Panc1 (cell line): Measurements from ENCODE around the gene TNNC1. TPM values are rescaled to one million over a fixed set of nuclear protein-coding genes. Genes with fewer than 3 reads are reported as not detected.

Source experiments
- ATAC-seq: fragments of 200-7000 bp; cut with Tn5 transposase; 2 replicates; pipeline ENCODE4 v1.9.1; 2020; ENCODE audit warnings: mild to moderate bottlenecking, moderate library complexity
- BruUV-seq: library from RNA; stranded (reverse); fragments of 400-500 nt; replicated peaks from 2 replicates; lab custom pipeline; 2021; lab: Mats Ljungman, UMichigan
- CTCF ChIA-PET: fragments of 300-600 bp; sonication (Branson Sonifier 250); formaldehyde crosslinking; loops from one replicate; lab custom pipeline; 2022; ENCODE audit warnings: antibody characterized with exemption; lab: Charles Lee
- POLR2A ChIA-PET: fragments of 300-600 bp; sonication (Branson Sonifier 250); formaldehyde crosslinking; loops from one replicate; lab custom pipeline; 2022; ENCODE audit warnings: antibody characterized with exemption; lab: Charles Lee
- DNase-seq: peaks from one replicate; pipeline ENCODE4 v3.0.0-alpha.2; 2010; ENCODE audit warnings: low read depth, low spot score
- H3K27ac ChIP-seq: 2 replicates; pipeline ENCODE4 v1.5.1; 2011; ENCODE audit warnings: mild to moderate bottlenecking, low read length, inconsistent platforms
- H3K27me3 ChIP-seq: fragments of 200-500 bp; sonication (Bioruptor generic); 2 replicates; pipeline ENCODE4 v1.6.0; 2014; ENCODE audit warnings: low read length, inconsistent platforms; ENCODE audit not compliant: control insufficient read depth, insufficient read depth
- H3K36me3 ChIP-seq: fragments of 200-500 bp; sonication (Bioruptor generic); 2 replicates; pipeline ENCODE4 v1.5.1; 2014; ENCODE audit warnings: inconsistent platforms, mild to moderate bottlenecking, low read length, moderate library complexity; ENCODE audit not compliant: control insufficient read depth, insufficient read depth
- H3K4me1 ChIP-seq: 2 replicates; pipeline ENCODE4 v1.5.1; 2011; ENCODE audit warnings: inconsistent platforms, mild to moderate bottlenecking, low read length, moderate library complexity; ENCODE audit not compliant: control insufficient read depth, insufficient read depth
- H3K4me3 ChIP-seq, 2 experiments: 2 replicates each; pipeline ENCODE4 v1.5.1; 2011 to 2012; ENCODE audit warnings: low read depth in 2 of 2, low read length in 2 of 2, mild to moderate bottlenecking in 2 of 2, inconsistent platforms in 1 of 2, moderate library complexity in 1 of 2
- H3K9me3 ChIP-seq: fragments of 200-500 bp; sonication (Bioruptor generic); 2 replicates; pipeline ENCODE4 v1.5.1; 2014; ENCODE audit warnings: low read depth, mild to moderate bottlenecking, inconsistent platforms, low read length, moderate library complexity; ENCODE audit not compliant: control insufficient read depth, insufficient read depth
- POLR2AphosphoS5 ChIP-seq: IDR thresholded peaks from 2 replicates; pipeline ENCODE4 v1.6.1; 2012; ENCODE audit warnings: mild to moderate bottlenecking, low read depth, low read length, moderate library complexity
- SIN3A ChIP-seq: IDR thresholded peaks from 2 replicates; pipeline ENCODE4 v1.6.1; 2012; ENCODE audit warnings: low read depth, mild to moderate bottlenecking, low read length, moderate library complexity, borderline replicate concordance; ENCODE audit not compliant: insufficient read depth
- TCF7L2 ChIP-seq: IDR thresholded peaks from 2 replicates; pipeline ENCODE4 v1.6.1; 2011; ENCODE audit warnings: mild to moderate bottlenecking, low read depth, low read length, inconsistent platforms
- in situ Hi-C: cut with HindIII; loops from 2 replicates; pipeline ENCODE4 v1.10.0; 2016; ENCODE audit warnings: low sequenced_read_pairs, low pct_unique_long_range_greater_than_20kb
- intact Hi-C: fragments of 100-400 bp; cut with micrococcal nuclease; formaldehyde crosslinking; loops from one replicate; pipeline ENCODE4 v1.10.0; 2022; ENCODE audit not compliant: unreplicated experiment
- total RNA-seq: library from RNA; stranded (reverse); gene quantifications from one replicate; pipeline ENCODE4 v1.2.1, GENCODE V29; 2021; ENCODE audit not compliant: unreplicated experiment
- TF ChIP-seq, protein P1 (sequence below): fragments of 450-650 bp; IDR thresholded peaks from 2 replicates; pipeline ENCODE4 v1.5.1; 2017; ENCODE audit warnings: mild to moderate bottlenecking
- TF ChIP-seq, protein P2 (sequence below), 2 experiments: IDR thresholded peaks; 2 replicates each; pipeline ENCODE4 v1.6.1; 2011 to 2012; ENCODE audit warnings: low read depth in 2 of 2, control low read depth in 1 of 2, low read length in 1 of 2, mild to moderate bottlenecking in 1 of 2, moderate library complexity in 1 of 2; ENCODE audit not compliant: insufficient read depth in 1 of 2

Gene TNNC1
- total RNA-seq, 1 experiment from 2014 or later, result 5.2 TPM

DNA sequence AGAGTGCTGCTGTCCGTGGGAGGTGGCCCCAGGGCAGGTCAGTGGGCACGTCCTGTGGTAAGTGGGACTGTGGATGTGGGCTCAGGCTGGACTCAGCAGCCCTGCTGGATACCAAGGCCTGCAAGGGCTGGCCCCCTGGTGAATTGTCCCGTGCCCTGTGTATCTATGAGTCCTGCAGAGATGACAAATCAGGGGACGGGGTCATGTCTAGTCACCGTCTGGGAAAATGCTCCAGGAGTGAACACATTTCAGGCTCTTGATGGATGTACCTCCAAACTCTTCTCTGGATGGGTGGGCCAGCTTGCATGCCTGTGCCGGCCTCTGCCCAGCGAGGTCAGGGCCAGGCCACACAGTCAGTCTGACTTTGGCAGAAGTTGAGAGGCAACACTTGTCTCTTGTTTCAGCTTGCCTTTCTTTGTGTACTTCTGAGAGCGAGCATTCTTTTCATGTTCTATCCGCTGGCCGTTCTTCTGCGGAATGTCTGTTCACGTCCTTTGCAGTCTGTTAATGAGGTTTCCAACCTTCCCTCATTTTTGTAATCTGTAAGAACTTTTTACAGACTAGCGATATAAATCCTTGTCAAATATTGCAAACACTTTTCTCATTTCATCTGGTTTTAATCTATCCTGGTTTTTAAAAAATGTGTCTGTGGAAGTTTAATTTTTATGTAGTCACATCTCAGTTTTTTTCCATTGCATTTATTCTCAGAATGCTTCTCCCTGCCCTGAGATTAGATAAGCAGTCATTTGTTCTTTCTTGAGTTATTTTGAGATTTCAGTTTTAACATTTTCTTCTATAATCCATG lies 29.9 kb upstream of the TNNC1 start:
- no peak for ATAC-seq
- ChIA-PET CTCF (no interaction called here), POLR2A (no interaction called here)

DNA sequence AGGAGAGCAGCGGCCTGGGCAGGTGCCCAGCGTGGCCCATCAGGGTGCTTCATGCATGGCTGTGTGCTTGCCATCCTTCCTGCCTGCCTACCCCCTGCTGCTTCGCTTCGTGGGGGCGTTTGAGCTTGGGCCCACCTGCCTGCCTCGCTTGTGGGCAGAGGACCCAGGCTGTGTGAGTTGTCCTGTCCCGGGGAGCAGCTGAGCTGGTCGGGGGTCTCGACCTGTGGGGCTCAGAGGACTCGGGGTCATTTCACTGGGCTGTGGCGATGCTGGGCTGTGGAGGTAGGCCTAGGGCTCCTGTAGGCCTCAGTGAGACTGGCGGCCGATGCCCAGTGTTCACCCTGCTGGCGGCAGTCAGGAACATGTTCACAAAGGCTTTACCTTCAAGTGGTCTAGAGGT lies 29.2 kb upstream of the TNNC1 start:
- intact Hi-C loops, result no loop called here
- TF ChIP-seq TCF7L2, result no peak
- TF ChIP-seq POLR2AphosphoS5, result no peak
- TF ChIP-seq, protein P1, sequence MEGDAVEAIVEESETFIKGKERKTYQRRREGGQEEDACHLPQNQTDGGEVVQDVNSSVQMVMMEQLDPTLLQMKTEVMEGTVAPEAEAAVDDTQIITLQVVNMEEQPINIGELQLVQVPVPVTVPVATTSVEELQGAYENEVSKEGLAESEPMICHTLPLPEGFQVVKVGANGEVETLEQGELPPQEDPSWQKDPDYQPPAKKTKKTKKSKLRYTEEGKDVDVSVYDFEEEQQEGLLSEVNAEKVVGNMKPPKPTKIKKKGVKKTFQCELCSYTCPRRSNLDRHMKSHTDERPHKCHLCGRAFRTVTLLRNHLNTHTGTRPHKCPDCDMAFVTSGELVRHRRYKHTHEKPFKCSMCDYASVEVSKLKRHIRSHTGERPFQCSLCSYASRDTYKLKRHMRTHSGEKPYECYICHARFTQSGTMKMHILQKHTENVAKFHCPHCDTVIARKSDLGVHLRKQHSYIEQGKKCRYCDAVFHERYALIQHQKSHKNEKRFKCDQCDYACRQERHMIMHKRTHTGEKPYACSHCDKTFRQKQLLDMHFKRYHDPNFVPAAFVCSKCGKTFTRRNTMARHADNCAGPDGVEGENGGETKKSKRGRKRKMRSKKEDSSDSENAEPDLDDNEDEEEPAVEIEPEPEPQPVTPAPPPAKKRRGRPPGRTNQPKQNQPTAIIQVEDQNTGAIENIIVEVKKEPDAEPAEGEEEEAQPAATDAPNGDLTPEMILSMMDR, result no peak
- no peaks in the 10 kb centered on the region for H3K4me1 ChIP-seq
- peak; percentile 26; the same call in 1 of the 2 replicates for ATAC-seq
- DNase-seq, result no peak
- H3K27ac ChIP-seq, result no peak overlapping the region
- no peak overlapping the region for H3K4me3 ChIP-seq
- CTCF ChIA-PET, result no interaction called here
- H3K27me3 ChIP-seq, result no peaks in the 10 kb centered on the region
- POLR2A ChIA-PET, result no interaction called here
- TSS peak; percentile 53 for BruUV-seq
- no peaks in the 10 kb centered on the region for H3K36me3 ChIP-seq
- H3K9me3 ChIP-seq, result no peaks in the 10 kb centered on the region
- in situ Hi-C loops, result no loop called here

More for the DNA sequence above, 29.9 kb upstream of the TNNC1 start:
- Histone ChIP-seq H3K4me3 (no peak overlapping the region), H3K4me1 (no peaks in the 10 kb centered on the region), H3K27me3 (no peaks in the 10 kb centered on the region), H3K27ac (no peak overlapping the region), H3K9me3 (no peaks in the 10 kb centered on the region), H3K36me3 (no peaks in the 10 kb centered on the region)
- in situ Hi-C loops (no loop called here), intact Hi-C loops (no loop called here)
- DNase-seq, result no peak
- no TSS peak for BruUV-seq
- no peak for TF ChIP-seq POLR2AphosphoS5
- TF ChIP-seq, protein P2, sequence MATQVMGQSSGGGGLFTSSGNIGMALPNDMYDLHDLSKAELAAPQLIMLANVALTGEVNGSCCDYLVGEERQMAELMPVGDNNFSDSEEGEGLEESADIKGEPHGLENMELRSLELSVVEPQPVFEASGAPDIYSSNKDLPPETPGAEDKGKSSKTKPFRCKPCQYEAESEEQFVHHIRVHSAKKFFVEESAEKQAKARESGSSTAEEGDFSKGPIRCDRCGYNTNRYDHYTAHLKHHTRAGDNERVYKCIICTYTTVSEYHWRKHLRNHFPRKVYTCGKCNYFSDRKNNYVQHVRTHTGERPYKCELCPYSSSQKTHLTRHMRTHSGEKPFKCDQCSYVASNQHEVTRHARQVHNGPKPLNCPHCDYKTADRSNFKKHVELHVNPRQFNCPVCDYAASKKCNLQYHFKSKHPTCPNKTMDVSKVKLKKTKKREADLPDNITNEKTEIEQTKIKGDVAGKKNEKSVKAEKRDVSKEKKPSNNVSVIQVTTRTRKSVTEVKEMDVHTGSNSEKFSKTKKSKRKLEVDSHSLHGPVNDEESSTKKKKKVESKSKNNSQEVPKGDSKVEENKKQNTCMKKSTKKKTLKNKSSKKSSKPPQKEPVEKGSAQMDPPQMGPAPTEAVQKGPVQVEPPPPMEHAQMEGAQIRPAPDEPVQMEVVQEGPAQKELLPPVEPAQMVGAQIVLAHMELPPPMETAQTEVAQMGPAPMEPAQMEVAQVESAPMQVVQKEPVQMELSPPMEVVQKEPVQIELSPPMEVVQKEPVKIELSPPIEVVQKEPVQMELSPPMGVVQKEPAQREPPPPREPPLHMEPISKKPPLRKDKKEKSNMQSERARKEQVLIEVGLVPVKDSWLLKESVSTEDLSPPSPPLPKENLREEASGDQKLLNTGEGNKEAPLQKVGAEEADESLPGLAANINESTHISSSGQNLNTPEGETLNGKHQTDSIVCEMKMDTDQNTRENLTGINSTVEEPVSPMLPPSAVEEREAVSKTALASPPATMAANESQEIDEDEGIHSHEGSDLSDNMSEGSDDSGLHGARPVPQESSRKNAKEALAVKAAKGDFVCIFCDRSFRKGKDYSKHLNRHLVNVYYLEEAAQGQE (IDR thresholded peaks at IDR 0.05; ENCODE audit: insufficient read depth in 1 of 2, low read depth in 2 of 2, low read length in 1 of 2), result no peak
- TF ChIP-seq, protein P1, result no peak
- no peak for TF ChIP-seq SIN3A
- TF ChIP-seq TCF7L2, result no peak
